IPS-15b (cell line): Measurements from ENCODE around the gene NFAT5.

Experiments
- H3K27me3 ChIP-seq: one replicate; pipeline ENCODE4 v1.6.1; 2013; ENCODE audit warnings: low read length; ENCODE audit not compliant: control insufficient read depth, insufficient read depth
- H3K36me3 ChIP-seq: one replicate; pipeline ENCODE4 v1.6.1; 2013; ENCODE audit warnings: low read length; ENCODE audit not compliant: control insufficient read depth, insufficient read depth
- H3K4me1 ChIP-seq: one replicate; pipeline ENCODE4 v1.6.1; 2013; ENCODE audit warnings: mild to moderate bottlenecking, low read length; ENCODE audit not compliant: control insufficient read depth, insufficient read depth
- H3K4me3 ChIP-seq: one replicate; pipeline ENCODE4 v1.5.1; 2013; ENCODE audit warnings: low read depth, low read length
- H3K9ac ChIP-seq: one replicate; pipeline ENCODE4 v1.6.1; 2013; ENCODE audit warnings: low read depth, mild to moderate bottlenecking, low read length
- H3K9me3 ChIP-seq: one replicate; pipeline ENCODE4 v1.6.1; 2013; ENCODE audit warnings: mild to moderate bottlenecking, low read length; ENCODE audit not compliant: control insufficient read depth, insufficient read depth

Gene NFAT5

DNA sequence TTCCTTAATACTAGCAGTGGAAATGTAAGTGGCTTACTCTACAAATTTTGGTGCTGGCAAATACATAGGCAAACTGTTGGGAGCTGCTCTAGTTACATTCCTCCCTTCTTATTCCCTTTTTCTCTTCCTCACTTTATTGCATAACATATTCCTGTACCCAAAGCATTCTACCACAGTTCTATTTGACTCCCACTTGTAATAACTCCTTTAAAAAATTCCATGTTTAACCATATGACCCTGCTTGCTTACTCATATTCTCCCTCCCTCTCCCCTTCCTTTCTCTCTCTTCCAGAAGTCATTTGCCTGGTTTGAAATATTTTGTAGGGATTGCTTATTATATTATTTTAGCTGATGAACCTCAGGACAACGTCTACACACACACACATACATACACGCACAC is 137.9 kb downstream of the NFAT5 start:
- no peaks in the 10 kb centered on the region for H3K36me3 ChIP-seq
- no peaks in the 10 kb centered on the region for H3K9me3 ChIP-seq
- H3K4me1 ChIP-seq = no peaks in the 10 kb centered on the region
- H3K27me3 ChIP-seq = no peaks in the 10 kb centered on the region
- no peak overlapping the region for H3K4me3 ChIP-seq
- no peak overlapping the region for H3K9ac ChIP-seq

DNA sequence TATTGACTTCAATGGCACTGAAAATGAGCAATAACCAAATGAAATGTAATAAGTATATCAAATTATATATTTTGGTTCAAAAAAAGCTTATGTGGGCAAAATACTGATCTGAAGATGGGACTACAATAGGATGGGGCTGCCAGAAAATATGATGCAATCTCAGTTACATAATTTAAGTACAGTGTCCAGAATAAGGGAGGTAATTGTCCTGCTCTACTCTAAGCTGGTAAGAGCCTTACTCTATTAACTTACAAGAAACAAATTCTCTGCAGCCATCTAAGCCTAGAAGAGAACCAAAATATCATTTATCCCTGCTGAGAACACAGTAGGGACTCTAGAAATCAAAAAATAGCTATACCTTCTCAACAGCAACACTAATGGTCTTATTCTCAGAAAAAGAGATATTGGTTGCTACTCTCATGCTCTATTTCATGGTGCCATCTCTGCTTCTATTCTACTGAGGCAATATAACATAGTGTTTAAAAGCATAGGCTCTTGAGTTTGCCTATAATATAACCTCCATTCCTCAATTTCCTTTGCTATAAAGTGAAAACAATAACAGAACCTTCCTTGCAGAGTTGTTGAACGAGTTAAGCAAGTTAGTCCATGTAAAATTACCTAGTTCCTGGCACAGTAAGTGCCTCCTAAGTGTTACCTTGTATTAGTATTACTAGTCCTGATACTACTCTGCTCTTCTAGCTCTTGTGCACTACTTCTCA is 140.6 kb downstream of the NFAT5 start:
- H3K36me3 ChIP-seq = no peaks in the 10 kb centered on the region

DNA sequence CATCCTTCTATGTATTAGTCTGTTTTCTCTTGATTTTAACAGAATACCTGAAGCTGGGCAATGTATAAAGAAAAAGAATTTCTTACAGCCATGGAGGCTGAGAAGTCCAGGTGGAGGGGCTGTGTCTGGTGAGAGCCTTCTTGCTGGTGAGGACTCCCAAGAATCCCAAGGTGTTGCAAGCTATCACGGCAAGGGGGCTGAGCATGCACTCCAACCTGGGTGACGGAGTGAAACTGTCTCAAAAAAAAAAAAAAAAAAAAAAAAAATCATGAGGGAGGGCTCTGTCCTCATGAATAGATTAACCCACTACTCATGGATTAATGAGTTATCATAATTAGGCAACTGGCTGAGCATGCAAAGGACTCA is 141.2 kb downstream of the NFAT5 start:
- no peaks in the 10 kb centered on the region for H3K4me1 ChIP-seq
- no peaks in the 10 kb centered on the region for H3K36me3 ChIP-seq
- H3K9ac ChIP-seq = no peak overlapping the region
- no peak overlapping the region for H3K4me3 ChIP-seq
- H3K9me3 ChIP-seq = no peaks in the 10 kb centered on the region
- H3K27me3 ChIP-seq = no peaks in the 10 kb centered on the region

More for the DNA sequence above, 140.6 kb downstream of the NFAT5 start:
- H3K27me3 ChIP-seq = no peaks in the 10 kb centered on the region
- H3K4me3 ChIP-seq = no peak overlapping the region
- no peaks in the 10 kb centered on the region for H3K4me1 ChIP-seq
- H3K9me3 ChIP-seq = no peaks in the 10 kb centered on the region
- no peak overlapping the region for H3K9ac ChIP-seq

DNA sequence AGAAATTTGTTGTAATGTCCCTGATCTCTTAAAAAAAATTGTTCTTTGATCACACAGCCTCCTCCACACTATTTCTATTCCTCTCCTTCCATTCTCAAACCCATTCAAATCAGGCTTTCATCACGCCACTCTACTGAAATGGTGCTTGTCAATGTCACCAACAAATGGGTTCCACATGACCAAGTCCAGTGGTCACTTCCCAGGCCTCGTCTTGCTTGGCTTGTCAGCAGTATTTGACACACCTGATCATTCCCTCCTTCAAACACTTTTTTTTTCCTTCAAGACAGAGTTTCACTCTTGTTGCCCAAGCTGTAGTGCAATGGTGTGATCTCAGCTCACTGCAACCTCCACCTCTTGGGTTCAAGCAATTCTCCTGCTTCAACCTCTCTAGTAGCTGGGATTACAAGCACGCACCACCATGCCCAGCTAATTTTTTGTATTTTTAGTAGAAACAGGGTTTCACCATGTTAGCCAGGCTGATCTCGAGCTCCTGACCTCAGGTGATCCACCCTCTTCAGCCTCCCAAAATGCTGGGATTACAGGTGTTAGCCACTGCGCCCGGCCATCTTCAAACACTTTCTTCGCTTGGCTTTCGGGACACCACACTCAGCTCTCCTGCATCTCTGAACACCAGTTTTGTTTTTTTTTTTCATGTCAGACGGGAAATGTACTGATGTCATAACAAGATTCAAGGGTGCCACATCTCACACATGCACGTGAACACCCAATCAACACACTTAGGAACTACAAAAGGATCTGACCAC is 142.3 kb downstream of the NFAT5 start:
- no peaks in the 10 kb centered on the region for H3K9me3 ChIP-seq
- no peaks in the 10 kb centered on the region for H3K36me3 ChIP-seq
- H3K4me3 ChIP-seq = no peak overlapping the region
- no peak overlapping the region for H3K9ac ChIP-seq
- no peaks in the 10 kb centered on the region for H3K4me1 ChIP-seq
- H3K27me3 ChIP-seq = no peaks in the 10 kb centered on the region

DNA sequence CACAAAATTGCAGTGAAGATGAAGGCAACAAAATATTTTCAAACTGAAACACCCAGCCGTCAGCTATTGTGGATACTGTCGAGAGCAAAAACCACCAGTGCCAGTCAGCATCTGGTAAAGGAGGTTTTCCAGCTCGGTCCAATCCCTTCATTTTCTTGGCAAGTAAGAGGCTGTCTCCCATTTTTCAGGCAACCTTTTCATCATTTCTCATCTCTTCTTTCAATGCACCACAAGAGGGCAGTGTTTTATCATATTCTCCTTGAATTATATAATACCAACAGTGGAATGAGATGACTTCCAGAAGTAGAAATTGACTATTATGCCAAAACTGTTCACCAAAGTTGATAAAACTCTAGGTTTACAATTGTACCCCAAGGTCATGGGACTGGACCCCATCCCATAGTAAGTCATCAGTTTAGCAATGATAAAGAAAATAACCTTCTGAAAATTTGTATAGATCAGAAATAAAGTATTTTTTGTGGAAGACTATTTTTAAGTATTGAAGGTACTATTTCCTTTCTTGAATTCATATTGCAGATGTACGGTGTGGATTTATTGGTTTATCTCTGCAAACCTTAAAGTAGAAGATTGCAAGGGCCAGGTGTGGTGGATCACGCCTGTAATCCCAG is 143.8 kb downstream of the NFAT5 start:
- no peaks in the 10 kb centered on the region for H3K36me3 ChIP-seq

DNA sequence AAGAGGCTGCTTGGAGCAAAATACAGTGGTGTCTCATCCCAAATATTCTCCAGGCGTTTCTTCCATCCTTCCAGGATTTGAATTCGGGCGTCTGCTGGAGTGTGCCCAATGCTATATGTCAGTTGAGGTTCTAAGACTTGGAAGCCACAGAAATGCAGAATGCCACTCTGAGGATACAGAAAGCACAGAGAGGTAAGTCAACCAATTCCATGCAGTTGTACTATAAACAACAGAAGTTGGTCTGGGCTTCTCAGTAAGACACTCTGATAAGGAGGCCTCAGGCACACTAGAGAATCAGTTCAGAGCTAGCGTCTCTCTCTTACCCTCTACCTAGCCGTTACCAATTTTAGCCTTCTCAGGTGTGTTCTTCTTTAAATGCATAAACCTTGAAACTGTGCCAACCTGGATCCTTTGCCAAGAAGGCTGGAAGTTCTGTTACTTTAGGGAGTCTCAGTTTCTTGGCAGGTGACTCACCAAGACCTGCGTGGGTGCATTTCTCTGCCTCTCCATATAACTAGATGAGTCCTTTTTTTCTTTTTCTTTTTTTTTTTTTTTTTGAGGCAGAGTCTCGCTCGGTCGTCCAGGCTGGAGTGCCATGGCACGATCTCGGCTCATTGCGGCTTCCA is 145.5 kb downstream of the NFAT5 start:
- H3K4me3 ChIP-seq = no peak overlapping the region

More for the DNA sequence above, 143.8 kb downstream of the NFAT5 start:
- H3K9me3 ChIP-seq = no peaks in the 10 kb centered on the region
- H3K4me3 ChIP-seq = no peak overlapping the region
- no peaks in the 10 kb centered on the region for H3K27me3 ChIP-seq
- H3K4me1 ChIP-seq = no peaks in the 10 kb centered on the region
- H3K9ac ChIP-seq = no peak overlapping the region

DNA sequence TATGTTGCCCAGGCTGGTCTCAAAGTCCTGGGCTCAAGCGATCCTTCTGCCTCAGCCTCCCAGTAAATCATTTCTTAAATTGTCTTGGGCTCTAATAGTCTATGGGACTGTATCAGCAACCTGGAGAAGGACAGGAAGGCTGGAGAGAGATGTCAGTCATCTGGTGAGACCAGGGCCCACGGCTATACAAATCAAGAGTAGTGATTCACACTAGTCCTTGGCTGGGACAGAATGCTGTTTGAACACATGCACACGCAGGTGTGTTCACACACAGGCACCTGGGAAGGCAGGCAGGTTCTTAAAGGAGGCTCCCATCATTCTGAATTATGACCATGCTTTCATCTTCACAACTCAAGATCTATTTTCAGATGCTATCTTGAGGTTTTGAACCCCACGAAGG is 146.5 kb downstream of the NFAT5 start:
- H3K36me3 ChIP-seq = no peaks in the 10 kb centered on the region
- H3K9ac ChIP-seq = no peak overlapping the region
- H3K4me3 ChIP-seq = no peak overlapping the region
- no peaks in the 10 kb centered on the region for H3K4me1 ChIP-seq
- H3K9me3 ChIP-seq = no peaks in the 10 kb centered on the region
- H3K27me3 ChIP-seq = no peaks in the 10 kb centered on the region

More for the DNA sequence above, 145.5 kb downstream of the NFAT5 start:
- H3K4me1 ChIP-seq = no peaks in the 10 kb centered on the region
- no peaks in the 10 kb centered on the region for H3K9me3 ChIP-seq
- H3K9ac ChIP-seq = no peak overlapping the region
- H3K27me3 ChIP-seq = no peaks in the 10 kb centered on the region
- no peaks in the 10 kb centered on the region for H3K36me3 ChIP-seq

DNA sequence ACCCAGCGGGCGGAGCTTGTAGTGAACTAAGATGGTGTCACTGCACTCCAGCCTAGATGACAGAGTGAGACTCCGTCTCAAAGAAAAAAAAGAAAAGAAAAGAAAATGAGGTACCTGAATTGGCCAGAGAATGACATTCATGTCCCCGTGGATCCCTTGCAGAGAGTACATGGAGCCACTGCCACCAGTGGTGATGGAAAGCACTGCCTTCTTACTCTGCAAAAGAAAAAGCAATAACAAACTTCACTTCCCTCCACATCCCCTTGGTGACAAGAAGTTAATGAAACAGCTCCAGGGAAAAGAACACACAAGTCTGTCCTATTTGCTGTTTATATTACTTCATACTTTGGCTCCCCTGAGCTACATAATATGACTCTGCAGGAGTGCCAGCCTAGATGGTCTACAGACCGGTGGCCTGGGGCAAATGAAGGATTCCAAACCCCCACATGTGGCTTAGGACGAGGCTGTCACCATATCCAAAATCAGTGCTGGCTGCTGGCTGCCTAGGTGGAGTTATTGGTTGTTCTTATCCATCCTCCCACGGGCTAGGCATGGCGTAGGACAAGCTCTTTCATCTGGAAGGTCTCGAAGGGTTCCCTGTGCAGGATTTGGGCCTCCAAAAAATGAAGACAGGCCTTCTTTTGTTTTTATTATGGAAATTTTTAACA is 147.3 kb downstream of the NFAT5 start:
- Histone ChIP-seq H3K4me3 (no peak overlapping the region), H3K9ac (no peak overlapping the region), H3K27me3 (no peaks in the 10 kb centered on the region), H3K9me3 (no peaks in the 10 kb centered on the region), H3K36me3 (no peaks in the 10 kb centered on the region), H3K4me1 (no peaks in the 10 kb centered on the region)

DNA sequence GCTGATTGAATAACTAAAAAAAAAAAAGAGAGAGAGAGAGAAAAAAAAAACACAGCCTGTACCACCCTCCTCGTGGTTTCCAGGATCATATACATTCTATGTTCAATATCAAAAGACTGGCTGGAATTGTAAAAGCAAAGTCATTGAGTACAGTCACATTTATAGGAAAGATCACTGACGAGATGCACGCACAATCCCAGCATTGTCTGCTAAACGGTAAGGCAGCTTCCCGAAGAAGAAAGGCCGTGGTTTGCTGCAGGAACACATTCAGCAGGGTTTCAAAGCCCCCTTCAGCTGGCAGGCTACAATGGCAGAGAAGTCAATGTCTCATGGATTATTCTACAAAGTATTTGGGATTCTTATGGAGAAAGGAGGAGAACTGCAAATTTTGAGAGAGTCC is 151.3 kb downstream of the NFAT5 start:
- Histone ChIP-seq H3K9me3 (no peaks in the 10 kb centered on the region), H3K9ac (no peak overlapping the region), H3K27me3 (no peaks in the 10 kb centered on the region), H3K4me3 (no peak overlapping the region), H3K4me1 (no peaks in the 10 kb centered on the region), H3K36me3 (no peaks in the 10 kb centered on the region)

DNA sequence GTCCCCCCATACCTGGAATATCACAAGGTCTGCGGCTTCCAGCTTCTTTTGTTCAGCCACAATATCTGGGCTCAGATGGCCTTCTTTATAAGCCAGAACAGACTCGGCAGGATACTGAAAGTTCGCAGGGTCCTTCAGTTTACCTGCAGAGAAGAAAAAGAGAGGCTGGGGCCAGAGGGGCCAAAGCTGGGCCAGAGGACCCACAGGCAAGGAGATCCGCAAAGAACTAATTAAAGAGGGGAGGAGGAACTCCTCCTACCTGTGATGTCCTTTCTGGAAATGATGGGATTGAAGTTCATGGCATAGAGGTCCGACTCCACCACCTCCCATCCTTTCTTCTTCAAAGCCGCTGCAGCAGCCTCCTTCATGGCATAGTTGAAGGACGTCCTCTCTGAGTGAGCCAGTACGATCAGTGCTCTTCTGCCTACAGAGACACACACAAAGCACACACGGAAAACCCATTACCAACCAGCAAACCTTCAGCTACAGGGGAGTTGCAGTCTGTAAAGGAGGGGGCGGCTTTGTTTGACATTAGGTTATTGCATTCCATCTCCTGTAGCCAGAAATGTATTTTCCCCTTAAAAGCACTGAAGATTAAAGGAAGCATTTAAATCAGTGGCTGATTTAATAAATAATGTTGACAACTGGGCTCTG is 152.5 kb downstream of the NFAT5 start:
- no peak overlapping the region for H3K9ac ChIP-seq
- no peaks in the 10 kb centered on the region for H3K36me3 ChIP-seq
- H3K9me3 ChIP-seq = no peaks in the 10 kb centered on the region
- no peaks in the 10 kb centered on the region for H3K4me1 ChIP-seq
- no peak overlapping the region for H3K4me3 ChIP-seq
- no peaks in the 10 kb centered on the region for H3K27me3 ChIP-seq

DNA sequence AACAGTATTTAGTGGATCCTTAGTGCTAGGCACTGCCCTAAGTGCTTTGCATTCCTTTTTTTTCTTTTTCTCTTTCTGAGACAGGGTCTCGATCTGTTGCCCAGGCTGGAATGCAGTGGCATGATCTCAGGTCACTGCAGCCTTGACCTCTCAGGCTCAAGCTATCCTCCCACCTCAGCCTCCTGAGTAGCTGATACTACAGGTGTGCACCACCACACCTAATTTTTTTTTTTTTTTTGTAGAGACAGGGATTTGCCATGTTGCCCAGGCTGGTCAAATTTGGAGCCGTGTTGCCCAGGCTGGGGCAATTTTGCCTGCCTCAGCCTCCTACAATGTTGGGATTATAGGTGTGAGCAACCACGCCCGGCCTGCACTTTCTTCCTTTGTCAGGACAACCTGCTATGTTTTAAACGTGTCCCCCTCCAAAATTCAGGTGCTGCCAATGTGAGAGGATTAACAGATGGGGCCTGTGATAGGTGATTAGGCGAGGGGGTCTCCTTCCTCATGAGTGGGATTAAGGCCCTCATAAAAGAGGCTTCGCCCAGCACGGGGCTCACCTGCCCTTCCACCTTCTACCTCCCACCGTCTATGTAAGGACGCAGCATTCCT is 155.2 kb downstream of the NFAT5 start:
- Histone ChIP-seq H3K9ac (no peak overlapping the region), H3K4me3 (no peak overlapping the region), H3K36me3 (no peaks in the 10 kb centered on the region), H3K9me3 (no peaks in the 10 kb centered on the region), H3K27me3 (no peaks in the 10 kb centered on the region), H3K4me1 (no peaks in the 10 kb centered on the region)
